H9 (cell line): ENCODE measurements around the gene FAM163B. TPM values are rescaled to one million over a fixed set of nuclear protein-coding genes. Genes with fewer than 3 reads are reported as not detected.

Experiments
- DNase-seq: peaks from one replicate; pipeline ENCODE4 v3.0.0-alpha.2; 2017
- H2AFZ ChIP-seq: one replicate; pipeline ENCODE4 v1.6.1; 2013; ENCODE audit warnings: mild to moderate bottlenecking, low read length, control low read depth, moderate library complexity
- H2AK5ac ChIP-seq: 2 replicates; pipeline ENCODE4 v1.6.1; 2013; ENCODE audit warnings: low read length, control low read depth, mixed read lengths; ENCODE audit not compliant: insufficient read length
- H2BK120ac ChIP-seq: one replicate; pipeline ENCODE4 v1.6.1; 2013; ENCODE audit warnings: low read depth, mild to moderate bottlenecking, low read length, control low read depth, inconsistent platforms; ENCODE audit not compliant: poor library complexity, severe bottlenecking
- H2BK12ac ChIP-seq: 2 replicates; pipeline ENCODE4 v1.6.1; 2013; ENCODE audit warnings: low read length, control low read depth, mixed read lengths, low read depth; ENCODE audit not compliant: insufficient read length
- H2BK15ac ChIP-seq: 2 replicates; pipeline ENCODE4 v1.6.1; 2013; ENCODE audit warnings: low read depth, low read length, control low read depth
- H2BK20ac ChIP-seq: one replicate; pipeline ENCODE4 v1.6.1; 2013; ENCODE audit warnings: low read depth, mild to moderate bottlenecking, low read length, control low read depth, inconsistent platforms; ENCODE audit not compliant: poor library complexity, severe bottlenecking
- H2BK5ac ChIP-seq: 2 replicates; pipeline ENCODE4 v1.6.1; 2013; ENCODE audit warnings: low read length, control low read depth, mixed read lengths; ENCODE audit not compliant: insufficient read length
- H3K14ac ChIP-seq: 2 replicates; pipeline ENCODE4 v1.6.1; 2013; ENCODE audit warnings: low read length, control low read depth; ENCODE audit not compliant: insufficient read depth
- H3K18ac ChIP-seq: 2 replicates; pipeline ENCODE4 v1.6.1; 2013; ENCODE audit warnings: low read depth, mild to moderate bottlenecking, mixed read lengths, low read length, control low read depth; ENCODE audit not compliant: insufficient read length
- H3K23ac ChIP-seq: 2 replicates; pipeline ENCODE4 v1.6.1; 2013; ENCODE audit warnings: low read length, control low read depth, mixed read lengths, low read depth; ENCODE audit not compliant: insufficient read length
- H3K23me2 ChIP-seq: 2 replicates; pipeline ENCODE4 v1.6.1; 2013; ENCODE audit warnings: low read depth, mild to moderate bottlenecking, mixed read lengths, low read length, control low read depth; ENCODE audit not compliant: insufficient read length, poor library complexity, severe bottlenecking
- H3K27ac ChIP-seq: 2 replicates; pipeline ENCODE4 v1.5.1; 2013; ENCODE audit warnings: low read length, control low read depth, mixed read lengths, low read depth; ENCODE audit not compliant: insufficient read length
- H3K27me3 ChIP-seq: 2 replicates; pipeline ENCODE4 v1.6.1; 2013; ENCODE audit warnings: low read length, control low read depth, inconsistent platforms; ENCODE audit not compliant: insufficient read depth
- H3K4ac ChIP-seq: 2 replicates; pipeline ENCODE4 v1.6.1; 2013; ENCODE audit warnings: low read depth, mild to moderate bottlenecking, control low read depth, inconsistent platforms, low read length, moderate library complexity
- H3K4me1 ChIP-seq: 2 replicates; pipeline ENCODE4 v1.6.1; 2013; ENCODE audit warnings: low read length, control low read depth, inconsistent platforms; ENCODE audit not compliant: insufficient read depth
- H3K4me2 ChIP-seq: 2 replicates; pipeline ENCODE4 v1.6.1; 2013; ENCODE audit warnings: low read length, control low read depth, mixed read lengths; ENCODE audit not compliant: insufficient read length, insufficient read depth
- H3K56ac ChIP-seq: 2 replicates; pipeline ENCODE4 v1.6.1; 2013; ENCODE audit warnings: low read depth, mild to moderate bottlenecking, mixed read lengths, low read length, control low read depth; ENCODE audit not compliant: insufficient read length
- H3K79me1 ChIP-seq: 2 replicates; pipeline ENCODE4 v1.6.1; 2013; ENCODE audit warnings: low read depth, mild to moderate bottlenecking, moderate library complexity, low read length, control low read depth, inconsistent platforms; ENCODE audit not compliant: insufficient read depth, poor library complexity, severe bottlenecking
- H3K79me2 ChIP-seq: 2 replicates; pipeline ENCODE4 v1.6.1; 2013; ENCODE audit warnings: low read length, control low read depth, inconsistent platforms; ENCODE audit not compliant: insufficient read depth
- H3K9ac ChIP-seq: 2 replicates; pipeline ENCODE4 v1.6.1; 2013; ENCODE audit warnings: low read length, control low read depth, mixed read lengths; ENCODE audit not compliant: insufficient read length; ENCODE audit errors: extremely low read depth
- H3K9me3 ChIP-seq: one replicate; pipeline ENCODE4 v1.6.1; 2013; ENCODE audit warnings: low read depth, low read length, inconsistent platforms; ENCODE audit not compliant: control insufficient read depth
- H3T11ph ChIP-seq: one replicate; pipeline ENCODE4 v1.6.1; 2013; ENCODE audit warnings: mild to moderate bottlenecking, low read length, control low read depth, inconsistent platforms
- H4K20me1 ChIP-seq: one replicate; pipeline ENCODE4 v1.6.1; 2013; ENCODE audit not compliant: control insufficient read depth, insufficient read length, insufficient read depth
- H4K5ac ChIP-seq: 2 replicates; pipeline ENCODE4 v1.6.1; 2013; ENCODE audit warnings: low read depth, mild to moderate bottlenecking, mixed read lengths, low read length, control low read depth; ENCODE audit not compliant: insufficient read length
- H4K8ac ChIP-seq: replicated peaks from 2 replicates; pipeline ENCODE4 v1.6.1; 2013; ENCODE audit warnings: low read length, control low read depth, mixed read lengths, low read depth; ENCODE audit not compliant: insufficient read length
- H4K91ac ChIP-seq: 2 replicates; pipeline ENCODE4 v1.6.1; 2013; ENCODE audit warnings: low read depth, mild to moderate bottlenecking, moderate library complexity, mixed read lengths, low read length, control low read depth; ENCODE audit not compliant: insufficient read length
- H3K27ac Mint-ChIP-seq, 3 experiments: 2 replicates in 2 of 3; 3 replicates in 1 of 3; pipeline ENCODE4 v1.8.0; 2020 to 2021; ENCODE audit warnings: mixed read lengths in 3 of 3, mild to moderate bottlenecking in 1 of 3, moderate library complexity in 1 of 3
- H3K27me3 Mint-ChIP-seq: 2 replicates; pipeline ENCODE4 v1.8.0; 2021; ENCODE audit warnings: low read depth, mild to moderate bottlenecking, moderate library complexity, mixed read lengths
- H3K36me3 Mint-ChIP-seq, 3 experiments: 2 replicates in 2 of 3; 3 replicates in 1 of 3; pipeline ENCODE4 v1.8.0; 2020 to 2021; ENCODE audit warnings: low read depth in 3 of 3, mixed read lengths in 3 of 3; ENCODE audit not compliant: insufficient read depth in 1 of 3
- H3K4me1 Mint-ChIP-seq, 2 experiments: 2 replicates each; pipeline ENCODE4 v1.8.0; 2020; ENCODE audit warnings: mixed read lengths in 2 of 2
- H3K4me3 Mint-ChIP-seq, 2 experiments: 2 replicates in 1 of 2; 3 replicates in 1 of 2; pipeline ENCODE4 v1.8.0; 2020 to 2021; ENCODE audit warnings: mild to moderate bottlenecking in 2 of 2, mixed read lengths in 2 of 2, moderate library complexity in 1 of 2
- H3K9me3 Mint-ChIP-seq, 2 experiments: 2 replicates in 1 of 2; 3 replicates in 1 of 2; pipeline ENCODE4 v1.8.0; 2020; ENCODE audit warnings: mild to moderate bottlenecking in 2 of 2, mixed read lengths in 2 of 2, moderate library complexity in 1 of 2
- WGBS: extraction: QIAGEN DNeasy Blood & Tissue Kit; methylation state at CpG from one replicate; pipeline ENCODE4 v1.1.7; 2013; ENCODE audit warnings: missing lambda C conversion rate, low lambda C conversion rate, mixed read lengths; ENCODE audit not compliant: insufficient read length; ENCODE audit errors: extremely low coverage; 5-methylcytosine and 5-hydroxymethylcytosine counted together
- total RNA-seq: library from RNA; stranded (reverse); gene quantifications from 2 replicates; pipeline ENCODE4 v1.2.1, GENCODE V29; 2021
- TF ChIP-seq, protein P1 (sequence below): fragments of 200-600 bp; sonication (generic); conservative IDR thresholded peaks from 3 replicates; pipeline ENCODE4 v1.8.0; 2021; ENCODE audit warnings: antibody characterized with exemption, mild to moderate bottlenecking

FAM163B gene
- total RNA-seq, 1 experiment from 2014 or later: 0.39 TPM

DNA sequence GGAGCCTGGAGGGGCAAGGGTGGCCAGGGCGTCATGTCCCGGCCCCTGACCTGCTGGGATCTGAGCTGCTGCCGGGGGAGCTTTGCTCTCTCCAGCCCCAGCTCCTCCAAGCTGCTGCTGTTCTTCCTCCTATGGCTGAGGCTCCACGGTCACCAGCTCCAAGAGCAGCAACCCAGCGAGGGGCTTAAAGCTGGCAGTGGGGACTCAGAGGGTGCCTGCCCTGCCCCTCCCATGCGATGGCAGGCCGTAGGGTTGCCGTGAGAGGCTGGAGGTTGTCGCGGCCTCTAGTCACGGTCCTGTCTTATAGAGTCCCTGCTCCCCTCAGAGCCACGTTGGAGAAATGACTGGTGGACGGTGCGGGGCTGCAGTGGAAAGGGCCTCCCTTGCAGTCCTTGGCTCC lies 46.5 kb upstream of the FAM163B start:
- Mint-ChIP-seq H3K27ac (no peak overlapping the region), H3K27me3 (peaks cover 85% of the 10 kb centered on the region), H3K9me3 (no peaks in the 10 kb centered on the region), H3K4me3 (no peak overlapping the region), H3K36me3 (no peaks in the 10 kb centered on the region; a peak in 1 of 7 replicates), H3K4me1 (peaks cover 15 to 46% of the 10 kb centered on the region in 2 experiments)
- Histone ChIP-seq H3K27ac (no peak overlapping the region), H3T11ph (no peak overlapping the region), H2BK120ac (no peak overlapping the region), H3K27me3 (no peaks in the 10 kb centered on the region; the same call in 1 of the 2 replicates), H2AK5ac (no peak overlapping the region), H3K23me2 (no peaks in the 10 kb centered on the region), H4K91ac (no peak overlapping the region), H3K23ac (no peak overlapping the region), H2AFZ (no peak overlapping the region), H2BK20ac (no peak overlapping the region), H2BK5ac (no peak overlapping the region), H3K18ac (no peak overlapping the region), H3K4me1 (no peaks in the 10 kb centered on the region; the same call in 1 of the 2 replicates), H3K79me1 (no peaks in the 10 kb centered on the region), H2BK12ac (no peak overlapping the region), H3K79me2 (no peaks in the 10 kb centered on the region), H4K20me1 (no peaks in the 10 kb centered on the region), H3K4ac (no peak overlapping the region), H2BK15ac (no peak overlapping the region), H4K5ac (no peak overlapping the region), H3K56ac (no peak overlapping the region), H3K9ac (no peak overlapping the region), H3K9me3 (no peaks in the 10 kb centered on the region), H3K14ac (no peak overlapping the region), H4K8ac (no peak overlapping the region), H3K4me2 (no peak overlapping the region)
- WGBS: no CpG with 5 or more reads among the region's 14 CpGs
- TF ChIP-seq, protein P1, sequence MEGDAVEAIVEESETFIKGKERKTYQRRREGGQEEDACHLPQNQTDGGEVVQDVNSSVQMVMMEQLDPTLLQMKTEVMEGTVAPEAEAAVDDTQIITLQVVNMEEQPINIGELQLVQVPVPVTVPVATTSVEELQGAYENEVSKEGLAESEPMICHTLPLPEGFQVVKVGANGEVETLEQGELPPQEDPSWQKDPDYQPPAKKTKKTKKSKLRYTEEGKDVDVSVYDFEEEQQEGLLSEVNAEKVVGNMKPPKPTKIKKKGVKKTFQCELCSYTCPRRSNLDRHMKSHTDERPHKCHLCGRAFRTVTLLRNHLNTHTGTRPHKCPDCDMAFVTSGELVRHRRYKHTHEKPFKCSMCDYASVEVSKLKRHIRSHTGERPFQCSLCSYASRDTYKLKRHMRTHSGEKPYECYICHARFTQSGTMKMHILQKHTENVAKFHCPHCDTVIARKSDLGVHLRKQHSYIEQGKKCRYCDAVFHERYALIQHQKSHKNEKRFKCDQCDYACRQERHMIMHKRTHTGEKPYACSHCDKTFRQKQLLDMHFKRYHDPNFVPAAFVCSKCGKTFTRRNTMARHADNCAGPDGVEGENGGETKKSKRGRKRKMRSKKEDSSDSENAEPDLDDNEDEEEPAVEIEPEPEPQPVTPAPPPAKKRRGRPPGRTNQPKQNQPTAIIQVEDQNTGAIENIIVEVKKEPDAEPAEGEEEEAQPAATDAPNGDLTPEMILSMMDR: no peak
- DNase-seq: no peak
